MV-4-11 (cell line): ENCODE results near the gene KCNJ11.
A peak's percentile ranks its signal among the peaks of the same experiment; 100 is the strongest.

Experiments
- DNase-seq: peaks from one replicate; lab custom pipeline; 2025; lab: John Stamatoyannopoulos, UW

KCNJ11 gene

DNA sequence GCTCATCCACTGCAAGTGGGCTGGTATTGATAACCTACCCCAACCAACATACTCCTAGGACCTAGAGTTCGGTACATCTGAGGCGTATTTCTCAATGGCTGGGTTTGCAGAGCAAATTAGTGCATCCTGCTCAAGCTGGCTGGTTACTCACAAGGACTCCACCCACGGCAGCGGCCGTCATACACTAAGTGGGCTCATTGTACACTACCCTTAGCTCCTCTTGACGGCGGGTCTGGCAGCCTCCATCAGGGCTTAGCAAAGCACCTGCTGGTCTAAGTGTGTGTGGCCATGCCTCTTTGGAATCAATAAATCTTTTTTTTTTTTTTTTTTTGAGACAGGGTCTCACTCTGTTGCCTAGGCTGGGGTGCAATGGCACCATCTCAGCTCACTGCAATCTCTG is 20.2 kb upstream of the KCNJ11 start:
- no peak for DNase-seq

DNA sequence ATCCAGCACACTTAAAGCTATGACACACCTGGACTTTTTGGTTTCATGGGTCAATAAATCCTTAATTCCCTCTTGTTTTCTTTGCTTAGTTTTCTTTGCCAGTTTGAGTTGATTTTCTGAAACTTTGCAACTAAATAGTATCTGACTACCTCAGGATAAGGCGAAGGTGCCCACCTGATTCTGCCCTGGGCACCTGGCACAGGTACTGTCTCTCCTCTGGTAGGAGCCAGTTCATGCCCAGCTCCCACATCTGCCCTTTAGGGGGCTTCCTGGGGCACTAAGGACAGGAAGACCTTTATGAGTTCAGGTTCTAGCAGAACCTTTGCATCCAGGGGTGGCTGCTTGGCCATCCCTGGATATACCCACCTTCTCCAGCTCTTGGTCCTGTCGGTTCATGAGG is 19.6 kb upstream of the KCNJ11 start:
- DNase-seq = no peak

- DNase-seq = no peak
These were observed 19.1 kb upstream of the KCNJ11 start for GRCh38 chr11:17407575-17407974.

DNA sequence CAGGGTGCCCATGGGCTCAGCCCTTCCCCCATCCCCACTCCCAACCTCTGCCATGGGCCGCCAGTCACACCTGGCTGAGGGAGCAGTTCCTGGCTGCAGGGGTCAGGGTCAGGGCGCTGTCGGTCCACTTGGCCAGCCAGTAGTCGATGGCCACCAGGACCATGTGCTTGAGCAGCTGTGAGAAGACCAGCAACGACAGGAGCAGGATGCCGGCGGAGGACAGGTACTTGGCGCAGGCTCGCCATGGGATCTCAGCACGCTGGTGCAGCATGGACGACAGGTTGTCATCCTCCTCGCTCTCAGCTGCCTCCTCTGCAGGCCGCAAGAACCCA is 18.3 kb upstream of the KCNJ11 start:
- no peak for DNase-seq

DNA sequence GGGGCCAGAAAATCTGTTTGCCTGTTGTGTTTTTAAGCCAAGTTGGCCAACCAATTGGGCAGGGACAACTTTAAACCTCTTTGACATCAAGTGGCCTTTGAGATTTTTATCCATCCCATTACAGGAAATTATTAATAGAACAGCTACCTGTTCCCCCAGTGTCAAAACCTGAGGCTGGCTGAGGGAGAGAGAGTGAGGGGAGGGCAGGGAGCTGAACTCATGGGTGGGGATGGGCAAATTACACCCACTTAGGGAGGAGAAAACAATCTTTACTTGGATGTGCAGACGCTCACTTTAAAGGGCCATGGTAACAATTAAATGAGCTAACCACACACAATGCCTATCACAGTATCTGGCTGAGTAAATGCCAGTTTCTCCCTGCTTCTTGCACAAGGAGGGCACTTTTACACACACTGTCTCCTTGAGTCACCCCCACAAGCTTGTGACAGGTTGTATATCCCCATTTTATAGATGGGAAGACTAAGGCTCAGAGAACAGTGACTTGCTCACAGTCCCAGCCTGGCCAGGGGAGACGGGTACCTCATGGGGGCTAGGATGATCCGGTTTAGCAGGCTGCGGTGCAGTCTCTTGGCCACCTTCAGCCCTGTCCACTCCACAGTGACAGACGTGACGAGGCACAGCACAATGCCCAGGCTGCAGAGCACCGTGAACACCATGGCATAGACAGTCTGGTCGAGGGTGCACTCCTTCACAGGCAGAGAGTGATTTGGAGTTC is 17.8 kb upstream of the KCNJ11 start:
- DNase-seq = no peak

DNA sequence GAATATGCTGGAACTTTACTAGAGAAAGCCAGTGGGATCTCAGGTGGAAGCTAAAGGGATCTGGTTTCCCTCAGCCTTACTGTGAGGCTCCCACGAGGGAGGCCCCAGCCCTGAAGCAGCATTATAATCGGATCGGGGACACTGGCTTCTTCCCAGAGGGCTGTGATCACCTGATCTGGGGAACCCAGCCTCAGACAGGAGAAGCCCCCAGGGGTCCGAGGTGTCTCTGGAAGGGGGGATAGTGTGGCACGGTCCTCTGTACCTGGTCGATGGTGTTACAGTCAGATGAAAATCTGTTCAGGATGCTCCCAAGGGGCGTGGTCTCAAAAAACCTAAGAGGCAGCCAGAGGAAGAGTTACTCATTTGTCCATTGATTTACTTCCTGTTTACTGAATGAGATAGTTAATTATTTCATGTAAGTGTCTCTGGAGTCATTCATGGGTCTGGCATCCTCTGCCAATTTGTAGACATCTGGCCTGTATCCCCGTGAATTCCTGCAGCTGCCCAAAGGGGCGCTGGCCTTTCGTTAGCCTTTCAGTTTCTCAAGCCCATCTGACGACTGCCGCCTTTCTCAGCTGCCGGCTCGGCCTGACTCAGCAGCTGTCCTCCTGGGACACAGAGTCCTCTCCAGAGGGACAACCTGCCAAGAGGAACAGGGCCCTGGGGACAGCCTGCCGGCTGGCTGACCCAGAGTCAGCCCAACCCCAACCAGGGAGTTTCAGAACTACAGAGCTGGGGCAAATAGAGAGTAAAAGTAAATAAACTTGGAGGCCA is 17.0 kb upstream of the KCNJ11 start:
- peak; percentile 19 for DNase-seq

DNA sequence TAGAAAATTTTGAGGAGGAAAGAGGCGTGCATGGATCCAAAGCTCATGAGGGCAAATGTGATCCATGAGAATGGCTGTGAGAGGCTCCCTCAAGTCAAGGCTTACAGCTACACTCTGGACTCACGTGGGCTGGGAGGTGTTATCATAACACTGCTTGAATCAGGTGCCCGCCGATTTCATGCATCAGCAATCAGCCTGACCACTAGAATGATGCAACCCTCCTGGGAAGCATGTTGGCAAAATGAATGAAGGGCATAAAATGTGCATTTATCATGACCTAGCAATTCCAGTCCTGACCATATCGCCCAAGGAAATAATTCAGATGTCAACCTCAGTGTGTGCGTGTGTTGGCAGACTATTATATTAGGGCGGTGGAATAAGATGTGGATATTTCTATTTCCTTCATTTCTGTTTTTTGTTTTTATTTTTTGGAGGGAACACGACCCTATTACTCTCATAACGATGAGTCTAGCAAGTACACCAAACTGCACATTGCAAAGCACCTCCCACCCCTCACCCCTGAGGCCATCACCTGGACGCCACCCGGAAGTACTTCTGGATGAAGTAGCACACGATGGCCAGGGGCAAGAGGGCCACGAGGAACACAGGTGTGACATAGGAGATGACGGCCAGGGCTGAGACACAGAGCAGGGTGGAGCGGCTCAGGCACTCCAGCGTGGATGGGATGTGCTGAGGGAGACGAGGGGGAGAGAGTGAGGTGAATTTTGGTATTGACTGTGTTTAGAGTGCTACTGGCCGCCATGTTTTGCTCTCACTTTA is 15.7 kb upstream of the KCNJ11 start:
- DNase-seq = no peak

DNA sequence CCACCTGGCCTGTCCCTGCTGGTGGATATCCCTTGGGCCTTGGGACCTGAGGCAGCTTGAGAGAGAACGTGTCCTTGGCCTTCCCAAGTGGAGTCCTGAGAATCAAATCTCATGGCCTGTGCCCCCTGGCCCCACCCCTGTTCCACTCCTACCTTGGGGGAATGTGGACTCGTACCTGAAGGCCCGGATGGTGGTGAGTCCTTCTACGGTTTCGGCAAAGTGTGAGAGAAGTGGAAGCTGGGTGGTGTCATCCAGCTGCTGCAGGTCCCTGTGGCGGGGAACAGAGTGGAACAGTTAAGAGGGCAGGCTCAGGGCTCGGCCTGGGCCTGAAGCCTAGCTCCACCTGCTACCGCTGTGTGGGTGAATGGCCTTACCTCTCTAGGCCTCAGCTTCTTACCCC is 14.0 kb upstream of the KCNJ11 start:
- no peak for DNase-seq

- no peak for DNase-seq
These were observed 13.4 kb upstream of the KCNJ11 start for GRCh38 chr11:17401841-17402240.

GRCh38 chr11:17401316-17401715 is 12.9 kb upstream of the KCNJ11 start:
- no peak for DNase-seq

DNA sequence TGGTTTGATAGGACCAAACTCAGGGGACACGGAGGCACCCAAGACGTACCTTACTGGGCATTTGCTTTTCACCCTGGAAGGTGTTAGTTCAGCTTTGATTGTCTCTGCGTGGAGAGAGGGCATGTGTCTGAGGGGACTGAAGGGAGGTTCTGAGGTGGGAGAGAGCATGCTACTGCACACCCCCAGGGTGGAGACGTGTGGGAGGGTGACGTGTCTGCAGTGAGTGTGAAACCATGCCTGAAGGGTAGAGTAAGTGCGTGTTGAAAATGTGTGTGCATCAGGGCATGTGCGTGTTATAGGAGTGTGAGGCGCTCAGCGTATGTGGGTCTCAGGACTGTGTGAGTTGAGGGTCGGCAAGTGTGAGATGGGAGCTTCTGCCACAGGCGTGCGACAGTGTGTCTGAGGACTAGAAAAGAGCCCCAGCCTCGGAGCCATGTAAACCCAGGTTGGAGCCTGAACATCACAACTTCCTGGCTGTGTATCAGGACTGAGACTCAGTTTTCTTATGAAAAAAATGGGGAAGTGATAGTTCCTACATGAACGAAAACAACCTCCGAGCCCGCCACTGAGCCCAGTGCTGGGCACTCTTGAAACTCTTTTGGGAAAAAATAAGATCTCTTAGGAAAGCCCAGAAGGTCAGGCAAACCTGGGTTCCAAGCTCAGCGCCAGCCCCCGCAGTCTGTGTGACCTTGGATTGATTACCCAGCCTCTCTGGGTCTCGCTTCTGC is 11.8 kb upstream of the KCNJ11 start:
- DNase-seq = peak; percentile 40

GRCh38 chr11:17399236-17399635 is 10.8 kb upstream of the KCNJ11 start:
- DNase-seq = no peak

GRCh38 chr11:17397311-17398002 is 9.0 kb upstream of the KCNJ11 start:
- no peak for DNase-seq

DNA sequence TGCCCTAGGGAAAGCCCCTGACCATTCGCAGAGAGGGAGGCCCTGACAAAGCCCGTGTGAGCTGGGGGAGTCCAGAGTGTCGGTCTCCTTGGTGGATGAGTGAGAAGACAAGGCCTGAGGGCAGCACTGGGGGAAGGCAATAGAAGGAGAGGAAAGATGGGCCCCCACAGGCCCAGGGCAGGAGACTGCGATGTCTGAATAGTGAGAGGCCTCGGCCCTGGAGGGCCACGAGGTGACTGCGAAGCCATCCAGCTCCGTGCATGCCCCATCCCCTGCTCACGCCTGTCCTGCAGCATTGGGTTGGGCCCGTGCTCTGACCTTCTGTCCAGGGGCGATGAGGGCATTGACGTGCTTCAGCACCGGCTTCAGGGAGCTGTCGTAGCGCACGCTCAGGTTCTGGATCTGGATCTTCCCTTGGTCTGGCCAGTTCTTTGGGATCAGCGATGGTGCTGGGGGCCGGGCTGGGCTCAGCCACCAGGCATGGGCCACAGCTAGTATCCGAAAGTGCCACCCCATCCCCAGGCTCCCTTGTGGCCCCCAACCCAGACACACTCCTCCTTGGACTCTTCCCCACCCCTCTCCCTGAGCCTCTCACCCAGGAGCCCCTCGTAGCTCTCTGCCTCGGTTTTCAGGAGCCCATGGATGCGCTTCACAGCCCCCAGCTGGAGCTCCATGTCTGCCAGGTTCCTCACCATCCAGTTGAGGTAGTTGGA is 8.3 kb upstream of the KCNJ11 start:
- no peak for DNase-seq

DNA sequence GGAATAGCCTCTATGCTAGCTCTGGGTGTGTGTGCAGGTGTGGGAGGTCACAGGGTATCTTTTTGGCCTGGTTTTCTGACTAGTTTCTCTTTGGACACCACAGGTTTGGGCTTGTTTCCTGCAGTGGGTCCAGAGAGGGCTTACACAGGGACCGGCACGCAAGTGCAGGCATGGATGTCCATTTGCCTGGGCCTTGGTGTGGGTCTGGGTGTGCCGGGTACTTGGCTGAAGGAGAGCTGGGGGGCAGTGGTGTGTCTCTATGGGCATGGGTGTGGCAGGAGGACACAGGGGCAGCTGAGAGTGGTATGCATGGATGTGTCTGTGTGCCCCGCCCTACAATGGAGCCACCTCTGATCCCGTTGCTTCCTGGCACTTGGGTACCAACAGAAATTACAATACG is 7.5 kb upstream of the KCNJ11 start:
- no peak for DNase-seq

GRCh38 chr11:17395554-17395961 is 7.1 kb upstream of the KCNJ11 start:
- no peak for DNase-seq

GRCh38 chr11:17394743-17395390 is 6.4 kb upstream of the KCNJ11 start:
- DNase-seq = no peak

DNA sequence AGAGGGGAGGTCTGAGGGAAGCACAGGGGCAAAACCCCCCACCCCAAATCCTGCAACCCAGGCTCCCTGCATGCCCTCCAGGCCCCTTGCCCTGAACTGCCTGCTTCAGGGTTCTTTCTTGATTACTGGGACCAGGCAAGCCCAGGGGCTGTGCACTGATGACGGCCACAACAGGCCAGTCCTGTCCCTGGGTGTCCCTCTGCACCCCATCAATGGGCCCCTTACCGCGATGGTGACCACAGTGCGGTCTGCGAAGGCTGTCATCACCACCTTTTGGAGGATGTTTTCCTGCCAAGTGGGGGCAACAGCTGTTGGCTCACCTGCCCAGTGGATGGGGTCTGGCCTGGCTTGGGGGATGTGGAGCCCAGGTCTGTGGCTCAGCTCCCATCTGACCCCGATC is 5.0 kb upstream of the KCNJ11 start:
- no peak for DNase-seq

- DNase-seq = no peak
These were observed 4.4 kb upstream of the KCNJ11 start for GRCh38 chr11:17392872-17393271.
